ENCODE measurements around the gene SORBS2. TPM values are rescaled to one million over a fixed set of nuclear protein-coding genes. Genes with fewer than 3 reads are reported as not detected.

SORBS2 gene
- total RNA-seq, 4 donors from 2014 or later, result 21.5 to 103 (median 64.8) TPM

GRCh38 chr4:185740471-185740873 lies 71.5 kb downstream of the SORBS2 start:
- TF ChIP-seq, protein P1, sequence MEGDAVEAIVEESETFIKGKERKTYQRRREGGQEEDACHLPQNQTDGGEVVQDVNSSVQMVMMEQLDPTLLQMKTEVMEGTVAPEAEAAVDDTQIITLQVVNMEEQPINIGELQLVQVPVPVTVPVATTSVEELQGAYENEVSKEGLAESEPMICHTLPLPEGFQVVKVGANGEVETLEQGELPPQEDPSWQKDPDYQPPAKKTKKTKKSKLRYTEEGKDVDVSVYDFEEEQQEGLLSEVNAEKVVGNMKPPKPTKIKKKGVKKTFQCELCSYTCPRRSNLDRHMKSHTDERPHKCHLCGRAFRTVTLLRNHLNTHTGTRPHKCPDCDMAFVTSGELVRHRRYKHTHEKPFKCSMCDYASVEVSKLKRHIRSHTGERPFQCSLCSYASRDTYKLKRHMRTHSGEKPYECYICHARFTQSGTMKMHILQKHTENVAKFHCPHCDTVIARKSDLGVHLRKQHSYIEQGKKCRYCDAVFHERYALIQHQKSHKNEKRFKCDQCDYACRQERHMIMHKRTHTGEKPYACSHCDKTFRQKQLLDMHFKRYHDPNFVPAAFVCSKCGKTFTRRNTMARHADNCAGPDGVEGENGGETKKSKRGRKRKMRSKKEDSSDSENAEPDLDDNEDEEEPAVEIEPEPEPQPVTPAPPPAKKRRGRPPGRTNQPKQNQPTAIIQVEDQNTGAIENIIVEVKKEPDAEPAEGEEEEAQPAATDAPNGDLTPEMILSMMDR (IDR thresholded peaks at IDR 0.05), result no peak
- DNase-seq (ENCODE audit: low spot score) (no peak), ATAC-seq (ENCODE audit: low FRiP score) (no peak)

- TF ChIP-seq, protein P1 (IDR thresholded peaks at IDR 0.05), result no peak
- no peak for ATAC-seq (ENCODE audit: low FRiP score)
- no peak for DNase-seq (ENCODE audit: low spot score)
Observed at GRCh38 chr4:185738820-185739219, 73.2 kb downstream of the SORBS2 start.

DNA sequence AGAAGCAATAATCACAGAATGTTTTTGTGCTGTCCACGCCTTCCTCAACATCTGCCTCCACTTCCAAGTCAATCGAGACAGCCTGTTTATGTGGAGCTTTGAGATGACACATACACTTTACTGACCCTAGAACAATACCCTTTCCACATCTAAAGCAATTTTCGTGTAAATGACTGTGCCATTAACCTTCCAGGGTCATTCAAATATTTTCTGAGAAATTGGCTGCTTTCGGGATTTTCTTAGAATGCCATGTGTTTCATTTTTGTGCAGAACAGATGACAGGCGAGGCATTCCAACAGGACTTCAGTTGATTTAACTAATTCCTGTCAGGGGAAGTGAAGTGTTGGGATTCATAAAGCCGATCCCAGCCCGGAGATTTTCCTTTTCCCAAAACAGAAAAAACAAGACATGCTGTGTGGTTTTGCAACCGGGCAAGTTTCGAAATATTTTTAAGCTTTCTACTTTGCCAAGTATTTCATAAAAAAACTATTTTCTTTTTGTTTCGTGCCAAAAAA lies 73.9 kb downstream of the SORBS2 start:
- peak; percentile 83 for ATAC-seq (ENCODE audit: low FRiP score)
- TF ChIP-seq, protein P1 (IDR thresholded peaks at IDR 0.05), result no peak
- DNase-seq (ENCODE audit: low spot score), result no peak

DNA sequence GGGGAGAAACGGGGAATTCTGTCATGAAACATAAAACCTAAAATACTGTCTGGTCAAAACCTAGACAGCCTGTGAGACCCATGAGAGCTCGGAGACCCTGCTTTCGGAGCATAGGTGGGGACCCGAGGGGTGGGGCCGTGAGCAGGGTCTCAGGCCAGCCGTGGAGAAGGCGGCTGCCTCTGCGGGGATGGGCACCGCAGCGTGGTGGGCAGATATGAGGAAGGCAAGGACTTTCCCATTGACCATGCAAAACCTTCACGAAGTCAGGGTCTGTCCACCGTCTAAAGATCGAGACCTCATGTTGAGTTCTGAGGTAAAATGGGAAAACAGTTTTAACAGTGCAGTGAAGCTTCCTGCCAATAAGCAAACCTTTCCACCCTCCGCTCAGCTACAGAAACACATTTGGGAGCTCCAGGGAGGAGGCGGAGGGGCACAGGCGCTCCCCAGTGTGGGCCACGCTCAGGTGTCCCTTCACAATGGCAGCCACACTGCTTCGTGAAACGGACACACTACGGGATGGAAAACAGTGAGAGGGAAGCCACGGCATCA lies 74.4 kb downstream of the SORBS2 start:
- no peak for DNase-seq (ENCODE audit: low spot score)

DNA sequence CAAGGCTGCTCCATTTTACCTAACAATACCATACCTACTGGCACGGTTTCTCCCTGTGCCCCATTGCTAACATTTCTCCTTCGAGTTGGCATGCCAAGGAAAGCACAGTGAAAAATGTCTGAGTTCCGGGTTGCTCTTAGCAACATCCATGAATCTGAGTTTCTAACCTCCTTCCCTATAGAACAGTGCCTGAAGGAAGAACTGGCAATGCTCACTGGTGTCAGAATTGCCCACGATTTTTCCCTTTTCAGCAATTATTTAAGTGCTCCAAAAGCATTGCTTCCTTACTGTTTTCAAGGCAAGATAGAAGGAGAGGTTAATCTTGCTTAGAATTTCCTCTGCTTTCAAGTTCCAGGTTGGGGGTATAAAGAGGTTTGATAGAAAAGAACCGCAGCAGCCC lies 75.1 kb downstream of the SORBS2 start:
- TF ChIP-seq, protein P1 (IDR thresholded peaks at IDR 0.05), result no peak
- DNase-seq (ENCODE audit: low spot score) (no peak), ATAC-seq (ENCODE audit: low FRiP score) (no peak)

More for the DNA sequence above, 74.4 kb downstream of the SORBS2 start:
- peak; percentile 1 for ATAC-seq (ENCODE audit: low FRiP score)
- TF ChIP-seq, protein P1 (IDR thresholded peaks at IDR 0.05), result no peak

DNA sequence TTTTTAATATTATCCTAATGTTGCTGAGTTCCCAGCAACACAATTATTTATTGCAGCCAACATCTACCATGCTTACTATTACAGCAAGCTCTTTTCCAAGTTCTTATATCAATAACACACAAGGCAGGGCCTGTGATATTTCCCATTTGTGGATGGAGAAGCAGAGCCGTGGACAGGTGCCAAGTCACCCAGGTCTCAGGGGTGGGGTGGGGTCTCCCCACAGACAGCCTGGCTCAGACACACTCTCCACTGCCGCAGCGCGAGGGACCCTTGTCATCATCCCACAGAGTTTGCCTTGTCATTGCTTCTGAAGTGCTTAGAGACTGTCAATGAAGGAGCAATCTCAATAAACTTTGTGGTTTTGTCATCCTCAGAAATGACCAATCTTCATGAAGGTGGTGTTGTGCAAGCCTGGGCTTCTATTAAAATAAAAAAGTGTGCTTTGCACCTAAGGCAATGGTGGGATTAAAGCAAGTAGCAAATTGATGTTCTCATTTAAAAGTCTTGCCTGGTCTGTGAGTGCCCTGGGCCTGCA lies 76.1 kb downstream of the SORBS2 start:
- ATAC-seq (ENCODE audit: low FRiP score), result no peak
- no peak for DNase-seq (ENCODE audit: low spot score)
- TF ChIP-seq, protein P1 (IDR thresholded peaks at IDR 0.05), result no peak

DNA sequence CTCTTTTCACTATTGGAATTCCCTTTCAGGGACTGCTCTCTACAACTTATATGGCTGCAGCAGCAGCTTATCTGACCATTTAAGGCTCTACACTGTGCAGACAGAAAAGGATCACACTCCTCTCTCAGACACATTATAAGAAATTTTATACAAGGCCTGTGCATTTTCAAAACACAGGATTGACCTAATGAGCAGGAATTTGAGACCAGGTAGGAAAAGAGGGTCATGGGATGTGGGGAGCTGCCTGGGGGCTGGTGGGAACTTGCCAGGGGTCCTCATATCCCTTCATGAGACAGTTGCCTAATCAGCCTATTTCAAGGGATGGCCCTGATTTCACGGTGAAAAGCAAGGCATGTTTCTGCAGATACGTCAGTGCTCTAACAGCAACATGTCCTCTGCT lies 77.1 kb downstream of the SORBS2 start:
- no peak for DNase-seq (ENCODE audit: low spot score)
- ATAC-seq (ENCODE audit: low FRiP score), result no peak
- TF ChIP-seq, protein P1 (IDR thresholded peaks at IDR 0.05), result no peak
